ENCODE results near the gene TTC3.

DNA sequence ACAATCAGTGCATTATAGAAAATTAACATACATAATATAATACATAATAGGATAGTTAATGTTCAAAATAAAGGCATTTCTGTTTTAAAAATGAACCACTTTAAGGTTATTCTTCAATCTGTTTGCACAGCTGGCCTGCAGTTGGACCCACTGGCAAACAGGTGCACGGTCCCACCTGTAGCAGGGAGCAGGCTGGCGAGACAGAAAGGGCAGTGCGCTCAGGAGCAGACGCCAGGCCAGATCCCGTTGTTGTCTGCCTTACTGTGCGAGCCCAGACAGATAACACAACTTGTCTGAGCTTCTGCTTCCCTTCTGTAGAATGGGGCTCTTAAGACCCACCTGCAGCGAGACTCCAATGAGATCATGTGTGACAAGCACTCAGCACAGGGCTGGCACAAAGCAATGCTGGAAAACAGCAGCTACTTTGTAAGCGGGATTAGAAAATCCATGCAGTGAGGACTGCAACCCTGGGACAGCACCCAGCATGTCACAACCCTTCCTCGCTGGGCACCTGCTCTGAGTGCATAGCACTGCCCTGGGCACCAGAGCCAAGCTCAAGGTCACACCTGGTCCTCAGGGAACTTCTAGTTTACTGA lies 160.6 kb downstream of the TTC3 start:
- TF ChIP-seq EP300 (IDR thresholded peaks at IDR 0.05), result no peak
- TF ChIP-seq, protein P1, sequence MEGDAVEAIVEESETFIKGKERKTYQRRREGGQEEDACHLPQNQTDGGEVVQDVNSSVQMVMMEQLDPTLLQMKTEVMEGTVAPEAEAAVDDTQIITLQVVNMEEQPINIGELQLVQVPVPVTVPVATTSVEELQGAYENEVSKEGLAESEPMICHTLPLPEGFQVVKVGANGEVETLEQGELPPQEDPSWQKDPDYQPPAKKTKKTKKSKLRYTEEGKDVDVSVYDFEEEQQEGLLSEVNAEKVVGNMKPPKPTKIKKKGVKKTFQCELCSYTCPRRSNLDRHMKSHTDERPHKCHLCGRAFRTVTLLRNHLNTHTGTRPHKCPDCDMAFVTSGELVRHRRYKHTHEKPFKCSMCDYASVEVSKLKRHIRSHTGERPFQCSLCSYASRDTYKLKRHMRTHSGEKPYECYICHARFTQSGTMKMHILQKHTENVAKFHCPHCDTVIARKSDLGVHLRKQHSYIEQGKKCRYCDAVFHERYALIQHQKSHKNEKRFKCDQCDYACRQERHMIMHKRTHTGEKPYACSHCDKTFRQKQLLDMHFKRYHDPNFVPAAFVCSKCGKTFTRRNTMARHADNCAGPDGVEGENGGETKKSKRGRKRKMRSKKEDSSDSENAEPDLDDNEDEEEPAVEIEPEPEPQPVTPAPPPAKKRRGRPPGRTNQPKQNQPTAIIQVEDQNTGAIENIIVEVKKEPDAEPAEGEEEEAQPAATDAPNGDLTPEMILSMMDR (IDR thresholded peaks at IDR 0.05), result no peak
- no peak for TF ChIP-seq POLR2A (IDR thresholded peaks at IDR 0.05)
